ENCODE measurements around the gene ZNF526.
"Not testable (repeated sequence)": the region's sequence is repeated elsewhere in the genome, so short reads cannot be mapped to it uniquely, and the experiment has no call there.

Gene ZNF526

DNA sequence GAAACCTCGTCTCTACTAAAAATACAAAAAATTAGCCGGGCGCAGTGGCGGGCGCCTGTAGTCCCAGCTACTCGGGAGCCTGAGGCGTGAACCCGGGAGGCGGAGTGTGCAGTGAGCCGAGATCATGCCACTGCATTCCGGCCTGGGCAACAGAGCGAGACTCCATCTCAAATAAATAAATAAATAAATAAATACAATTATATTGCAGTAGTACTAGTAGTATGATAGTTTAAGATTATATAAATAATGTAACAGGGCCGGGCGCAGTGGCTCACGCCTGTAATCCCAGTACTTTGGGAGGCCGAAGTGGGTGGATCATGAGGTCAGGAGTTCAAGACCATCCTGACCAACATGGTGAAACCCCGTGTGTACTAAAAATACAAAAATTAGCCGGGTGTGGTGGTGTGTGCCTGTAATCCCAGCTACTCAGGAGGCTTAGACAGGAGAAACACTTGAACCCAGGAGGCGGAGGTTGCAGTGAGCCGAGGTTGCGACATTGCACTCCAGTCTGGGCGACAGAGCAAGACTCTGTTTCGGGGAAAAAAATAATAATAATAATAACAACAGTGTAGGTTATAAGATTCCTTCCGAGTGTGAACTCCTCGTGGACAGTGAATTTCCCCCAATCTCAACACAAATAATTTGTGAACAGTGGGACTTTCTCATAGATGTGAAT lies 47.0 kb downstream of the ZNF526 start:
- DNase-seq (ENCODE audit: low read depth) = not testable (repeated sequence)

DNA sequence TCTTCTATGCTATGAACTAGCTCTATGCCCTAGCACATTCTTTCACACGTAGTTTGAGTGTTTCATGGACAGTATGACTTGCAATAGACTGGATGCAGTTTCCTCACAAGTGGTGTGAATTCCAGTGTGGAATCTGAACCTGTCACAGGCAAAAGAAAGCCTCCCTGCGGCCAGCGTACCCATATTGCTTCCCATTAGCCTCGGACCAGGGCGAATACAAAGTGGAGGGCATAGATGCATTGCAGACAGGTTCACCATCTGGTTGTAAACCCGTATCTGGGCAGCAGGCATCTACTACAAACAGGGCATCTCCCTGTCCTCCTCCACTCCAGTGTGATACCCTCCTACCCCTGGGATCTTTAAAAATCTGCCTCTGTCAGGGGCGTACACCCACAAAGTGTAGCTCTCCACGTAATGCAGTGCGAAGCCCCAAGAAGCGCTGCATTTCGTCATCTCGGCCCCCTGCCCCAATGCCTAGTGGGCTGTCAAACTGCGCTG lies 47.6 kb downstream of the ZNF526 start:
- no peak for DNase-seq (ENCODE audit: low read depth)

DNA sequence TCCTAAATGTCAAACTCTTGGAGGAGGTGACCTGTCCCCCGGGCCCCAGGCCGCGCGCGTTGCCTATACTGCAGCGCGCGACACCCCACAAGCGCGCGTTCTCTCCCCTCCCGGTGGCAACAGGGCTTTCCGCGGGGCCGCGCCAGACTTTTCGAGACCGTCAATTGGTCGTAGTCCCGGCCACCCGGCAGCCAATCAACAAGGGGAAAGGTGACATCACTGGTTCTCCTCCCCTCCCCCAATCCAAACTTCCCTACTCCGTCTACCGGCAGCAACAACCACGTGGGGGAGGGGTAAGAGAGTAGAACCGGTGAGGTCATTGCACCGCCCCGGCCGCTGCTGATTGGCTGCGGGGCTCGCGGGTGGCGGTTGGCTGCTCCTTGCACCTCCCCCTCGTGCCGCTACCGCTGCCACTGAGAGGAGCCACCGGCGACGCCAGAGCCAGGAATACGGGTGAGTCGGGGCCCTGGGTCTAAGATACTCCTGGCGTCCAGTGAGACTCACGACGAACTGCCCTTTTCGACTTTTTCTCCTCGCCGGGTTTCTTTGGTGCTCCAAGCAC lies 48.1 kb downstream of the ZNF526 start:
- peak; percentile 97 for DNase-seq (ENCODE audit: low read depth)

DNA sequence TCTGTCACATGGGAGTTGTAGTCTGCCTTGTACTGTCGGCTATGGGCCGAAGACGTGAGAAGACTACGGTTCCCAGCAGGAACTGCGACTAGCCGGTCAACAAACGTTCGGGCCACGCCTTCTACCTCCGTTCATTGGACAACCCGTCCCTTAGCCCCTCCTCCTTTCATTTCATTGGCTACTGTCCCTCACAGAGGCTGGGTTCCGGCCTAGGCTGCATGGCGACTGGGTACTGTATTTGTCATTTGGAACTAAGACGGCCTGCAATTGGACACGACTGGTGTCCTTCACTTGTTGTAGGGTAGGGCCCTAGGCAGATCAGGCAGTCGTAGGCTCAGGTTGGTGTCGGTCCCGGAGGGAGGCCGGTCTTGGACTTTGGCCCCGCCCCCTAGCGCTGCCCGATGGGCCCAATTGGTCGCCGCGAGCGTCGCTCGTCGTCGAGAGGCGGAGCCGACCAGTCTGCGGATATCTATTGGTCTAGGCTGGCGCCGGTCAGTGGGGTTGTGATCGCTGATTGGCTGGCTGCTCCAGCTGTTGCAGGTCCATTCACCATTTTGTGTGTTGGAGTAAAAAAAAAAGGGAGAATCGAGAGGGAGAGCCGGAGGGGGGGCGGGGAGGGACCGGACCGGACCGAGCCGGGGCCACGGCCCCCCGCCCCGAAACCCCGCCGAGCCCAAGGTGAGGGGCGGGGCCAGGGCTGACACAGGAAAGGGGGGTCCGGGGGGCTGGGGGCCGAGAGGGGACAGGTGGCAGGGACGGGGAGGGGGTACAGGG lies 48.8 kb downstream of the ZNF526 start, which contains the start of gene CIC:
TSS of gene CIC (plus strand) at position 549 of the 774 bp plus-strand sequence. CDS start 2,532 bp downstream, outside the sequence.
- peak; percentile 98 for DNase-seq (ENCODE audit: low read depth)

DNA sequence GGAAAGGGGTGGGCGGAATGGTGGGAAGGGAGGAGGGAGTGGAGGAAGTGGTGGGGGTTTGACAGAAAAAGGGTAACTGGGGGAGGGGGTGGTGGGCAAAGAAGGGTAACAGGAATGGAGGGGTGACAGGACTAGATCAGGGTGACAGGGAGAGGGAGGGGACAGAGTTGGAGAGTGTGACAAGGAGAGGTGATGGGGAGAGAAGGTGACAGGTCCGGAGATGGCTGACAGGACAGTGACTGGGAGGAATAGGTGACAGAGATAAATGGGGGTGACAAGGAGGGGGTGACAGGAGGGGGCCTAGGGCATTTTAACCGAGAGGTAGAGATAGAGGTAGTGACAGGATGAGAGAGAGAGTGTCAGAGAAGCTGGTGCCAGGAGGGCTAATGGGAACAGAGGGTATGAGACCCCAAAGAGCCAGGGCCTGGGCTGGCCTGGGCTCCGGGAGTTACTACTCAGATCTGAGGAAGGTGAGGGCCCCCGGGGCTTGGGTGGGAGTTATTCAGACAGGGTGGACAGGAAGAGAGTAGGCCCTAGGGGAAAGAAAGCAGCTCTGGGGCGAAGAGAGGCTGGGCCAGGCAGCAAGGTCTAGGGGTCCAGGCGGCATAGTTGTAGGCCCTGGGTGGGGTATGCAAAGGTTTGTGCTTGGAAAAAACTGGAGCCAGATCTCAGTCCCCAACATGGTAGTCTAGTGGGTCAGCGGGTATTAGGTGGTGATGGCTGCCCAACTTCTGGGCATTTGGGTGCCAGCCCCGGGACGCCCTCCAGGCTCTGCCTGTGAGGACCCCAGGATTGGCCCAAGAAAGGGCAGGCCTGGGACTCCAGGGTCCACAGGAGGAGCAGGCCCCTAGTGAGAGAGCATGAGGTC lies 49.6 kb downstream of the ZNF526 start:
- no peak for DNase-seq (ENCODE audit: low read depth)

DNA sequence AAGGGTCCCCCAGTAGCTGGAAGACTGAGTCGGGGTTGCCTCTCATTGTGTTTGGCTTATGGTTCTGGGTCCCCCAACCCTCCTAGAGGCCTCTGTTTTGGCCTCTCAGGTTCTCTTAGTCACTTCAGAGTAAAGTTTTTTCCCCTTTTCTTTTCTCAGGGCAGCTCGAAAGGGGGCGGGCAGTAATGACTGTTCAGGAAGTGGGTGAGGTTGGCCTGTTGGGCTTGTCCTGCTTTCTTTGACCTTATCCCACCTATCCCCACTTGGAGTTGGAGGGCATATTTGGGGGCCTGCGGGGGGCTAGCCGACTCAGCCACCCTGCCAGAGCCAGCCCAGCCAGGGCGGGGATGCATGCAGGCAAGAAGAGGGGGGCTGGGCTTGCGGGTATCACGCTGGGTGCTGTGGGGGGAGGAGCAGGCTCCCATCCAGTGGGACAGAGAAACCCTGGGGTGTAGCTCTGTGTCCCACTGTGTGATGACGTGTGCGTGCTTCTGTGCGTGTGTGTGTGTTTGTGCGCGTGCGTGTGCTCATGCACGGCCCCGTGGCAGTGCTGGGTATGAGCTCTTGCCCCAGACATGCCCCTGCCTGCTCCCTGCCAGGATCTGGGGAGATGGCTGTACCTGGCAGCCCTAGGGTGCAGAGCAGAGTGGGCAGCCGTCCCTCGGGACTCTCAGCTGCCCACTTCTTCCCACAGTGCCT lies 50.4 kb downstream of the ZNF526 start:
- DNase-seq (ENCODE audit: low read depth) = peak; percentile 25

DNA sequence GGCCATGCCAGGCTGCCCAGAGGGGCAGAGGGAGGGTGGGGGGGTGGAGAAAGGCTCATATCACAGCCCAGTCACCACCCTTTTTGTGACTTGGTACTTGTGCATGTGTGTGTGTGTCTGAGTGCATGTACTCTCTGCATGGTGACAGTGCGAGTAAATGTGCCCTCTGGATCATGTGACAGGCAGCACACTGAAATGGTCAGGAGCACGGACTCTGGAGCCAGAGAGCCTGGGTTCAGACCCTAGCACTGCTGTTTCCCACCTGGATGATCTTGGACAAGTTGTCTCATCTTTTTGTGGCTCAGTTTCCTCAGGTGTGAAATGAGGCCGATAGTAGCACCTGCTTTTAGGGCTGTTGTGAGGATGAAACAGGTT lies 50.9 kb downstream of the ZNF526 start:
- no peak for DNase-seq (ENCODE audit: low read depth)

DNA sequence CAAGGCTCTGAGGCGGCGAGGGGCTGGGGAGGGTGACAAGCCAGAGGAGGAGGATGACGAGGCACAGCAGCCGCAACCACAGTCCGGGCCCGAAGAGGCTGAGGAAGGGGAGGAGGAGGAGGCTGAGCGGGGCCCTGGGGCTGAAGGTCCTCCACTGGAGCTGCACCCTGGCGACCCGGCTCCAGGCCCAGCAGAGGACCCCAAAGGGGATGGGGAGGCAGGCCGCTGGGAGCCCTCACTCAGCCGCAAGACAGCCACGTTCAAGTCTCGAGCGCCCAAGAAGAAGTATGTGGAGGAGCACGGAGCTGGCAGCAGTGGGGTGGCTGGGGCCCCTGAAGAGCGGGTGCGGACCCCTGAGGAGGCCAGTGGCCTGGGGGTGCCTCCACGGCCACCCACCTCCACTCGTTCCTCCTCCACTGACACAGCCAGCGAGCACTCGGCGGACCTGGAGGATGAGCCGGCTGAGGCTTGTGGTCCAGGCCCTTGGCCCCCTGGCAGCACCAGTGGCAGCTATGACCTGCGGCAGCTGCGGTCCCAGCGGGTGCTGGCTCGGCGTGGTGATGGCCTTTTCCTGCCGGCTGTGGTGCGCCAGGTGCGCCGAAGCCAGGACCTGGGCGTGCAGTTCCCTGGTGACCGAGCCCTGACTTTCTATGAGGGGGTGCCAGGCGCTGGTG lies 51.9 kb downstream of the ZNF526 start:
- DNase-seq (ENCODE audit: low read depth) = no peak

DNA sequence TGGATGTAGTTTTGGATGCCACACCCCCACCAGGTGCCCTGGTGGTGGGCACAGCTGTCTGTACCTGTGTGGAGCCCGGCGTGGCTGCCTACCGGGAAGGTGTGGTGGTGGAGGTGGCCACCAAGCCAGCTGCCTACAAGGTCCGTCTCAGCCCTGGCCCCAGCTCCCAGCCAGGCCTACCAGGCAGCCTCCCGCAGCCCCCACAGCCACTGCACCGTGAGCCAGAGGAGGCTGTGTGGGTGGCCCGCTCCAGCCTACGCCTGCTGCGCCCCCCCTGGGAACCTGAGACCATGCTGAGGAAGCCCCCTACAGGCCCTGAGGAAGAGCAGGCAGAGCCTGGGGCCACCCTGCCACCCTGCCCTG lies 52.4 kb downstream of the ZNF526 start:
- no peak for DNase-seq (ENCODE audit: low read depth)

DNA sequence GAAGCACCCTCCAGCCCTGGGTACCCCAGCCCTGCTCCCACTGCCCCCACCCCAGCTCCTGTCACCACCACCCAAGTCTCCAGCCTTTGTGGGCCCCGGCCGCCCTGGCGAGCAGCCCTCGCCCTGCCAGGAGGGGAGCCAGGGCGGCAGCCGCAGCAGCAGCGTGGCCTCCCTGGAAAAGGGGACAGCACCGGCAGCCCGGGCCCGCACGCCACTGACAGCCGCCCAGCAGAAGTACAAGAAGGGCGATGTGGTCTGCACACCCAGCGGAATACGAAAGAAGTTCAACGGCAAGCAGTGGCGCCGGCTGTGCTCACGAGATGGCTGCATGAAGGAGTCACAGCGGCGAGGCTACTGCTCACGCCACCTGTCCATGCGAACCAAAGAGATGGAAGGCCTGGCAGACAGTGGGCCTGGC lies 52.9 kb downstream of the ZNF526 start:
- DNase-seq (ENCODE audit: low read depth) = no peak

DNA sequence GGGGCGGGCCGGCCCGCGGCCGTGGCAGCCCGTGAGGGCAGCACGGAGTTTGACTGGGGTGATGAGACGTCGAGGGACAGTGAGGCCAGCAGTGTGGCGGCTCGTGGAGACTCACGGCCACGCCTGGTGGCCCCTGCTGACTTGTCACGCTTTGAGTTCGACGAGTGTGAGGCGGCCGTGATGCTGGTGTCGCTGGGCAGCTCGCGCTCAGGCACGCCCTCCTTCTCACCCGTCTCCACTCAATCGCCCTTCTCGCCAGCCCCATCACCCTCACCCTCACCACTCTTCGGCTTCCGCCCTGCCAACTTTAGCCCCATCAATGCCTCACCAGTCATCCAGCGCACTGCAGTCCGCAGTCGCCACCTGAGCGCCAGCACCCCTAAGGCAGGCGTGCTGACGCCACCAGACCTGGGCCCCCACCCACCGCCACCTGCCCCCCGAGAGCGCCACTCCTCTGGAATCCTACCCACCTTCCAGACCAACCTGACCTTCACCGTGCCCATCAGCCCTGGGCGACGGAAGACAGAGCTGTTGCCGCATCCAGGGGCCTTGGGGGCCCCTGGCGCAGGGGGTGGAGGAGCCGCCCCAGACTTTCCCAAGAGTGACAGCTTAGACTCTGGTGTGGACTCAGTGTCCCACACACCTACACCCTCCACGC lies 53.4 kb downstream of the ZNF526 start:
- no peak for DNase-seq (ENCODE audit: low read depth)

DNA sequence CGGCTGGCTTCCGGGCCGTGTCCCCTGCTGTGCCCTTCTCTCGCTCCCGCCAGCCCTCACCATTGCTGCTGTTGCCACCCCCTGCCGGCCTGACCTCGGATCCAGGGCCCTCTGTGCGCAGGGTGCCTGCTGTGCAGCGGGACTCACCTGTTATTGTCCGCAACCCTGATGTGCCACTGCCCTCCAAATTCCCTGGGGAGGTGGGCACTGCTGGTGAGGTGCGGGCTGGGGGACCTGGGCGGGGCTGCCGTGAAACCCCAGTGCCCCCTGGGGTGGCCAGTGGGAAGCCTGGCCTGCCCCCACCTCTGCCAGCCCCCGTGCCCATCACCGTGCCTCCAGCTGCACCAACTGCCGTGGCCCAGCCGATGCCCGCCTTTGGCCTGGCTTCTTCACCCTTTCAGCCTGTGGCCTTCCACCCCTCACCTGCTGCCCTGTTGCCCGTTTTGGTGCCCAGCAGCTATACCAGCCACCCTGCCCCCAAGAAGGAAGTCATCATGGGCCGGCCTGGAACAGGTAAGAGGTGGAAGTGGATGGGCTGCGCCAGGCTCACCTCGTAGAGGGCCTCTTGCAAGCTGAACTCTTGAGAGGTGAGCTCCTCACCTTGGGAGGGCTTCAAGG lies 54.1 kb downstream of the ZNF526 start:
- DNase-seq (ENCODE audit: low read depth) = no peak

DNA sequence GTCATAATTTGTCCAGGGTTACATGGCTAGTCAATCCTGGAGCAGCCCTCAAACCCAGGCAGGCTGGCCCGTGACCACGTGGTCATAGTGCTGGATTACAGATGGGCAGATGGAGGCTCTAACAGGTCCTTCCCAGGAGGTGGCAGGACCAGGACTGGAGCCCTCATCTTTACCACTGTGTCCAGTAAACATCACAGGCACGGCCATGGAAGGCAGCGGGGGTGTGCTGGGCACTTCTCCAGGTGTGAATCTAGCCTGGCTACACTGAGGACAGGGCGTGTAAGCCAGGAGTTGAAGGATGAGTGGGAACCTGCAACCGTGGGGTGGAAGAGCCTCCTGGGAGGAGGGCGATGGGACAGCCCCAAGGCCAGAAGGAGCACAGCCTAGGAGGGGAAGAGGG lies 55.0 kb downstream of the ZNF526 start:
- no peak for DNase-seq (ENCODE audit: low read depth)

DNA sequence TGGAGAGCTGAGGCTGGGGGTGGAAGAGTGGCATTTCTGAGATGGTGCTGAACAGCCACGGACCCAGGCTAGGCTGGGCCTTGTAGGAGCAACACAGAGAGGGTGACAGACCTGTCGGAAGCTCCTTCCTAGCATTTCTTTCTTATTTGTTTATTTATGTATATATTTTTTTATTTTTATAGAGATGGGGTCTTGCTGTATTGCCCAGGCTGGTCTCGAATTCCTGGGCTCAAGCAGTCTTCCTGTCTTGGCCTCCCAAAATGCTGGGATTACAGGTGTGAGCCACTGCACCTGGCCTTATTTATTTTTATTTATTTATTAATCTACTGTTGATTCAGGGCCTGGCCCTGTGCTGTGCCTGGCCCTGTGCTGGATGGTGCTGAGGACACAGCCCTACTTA lies 55.4 kb downstream of the ZNF526 start:
- no peak for DNase-seq (ENCODE audit: low read depth)

DNA sequence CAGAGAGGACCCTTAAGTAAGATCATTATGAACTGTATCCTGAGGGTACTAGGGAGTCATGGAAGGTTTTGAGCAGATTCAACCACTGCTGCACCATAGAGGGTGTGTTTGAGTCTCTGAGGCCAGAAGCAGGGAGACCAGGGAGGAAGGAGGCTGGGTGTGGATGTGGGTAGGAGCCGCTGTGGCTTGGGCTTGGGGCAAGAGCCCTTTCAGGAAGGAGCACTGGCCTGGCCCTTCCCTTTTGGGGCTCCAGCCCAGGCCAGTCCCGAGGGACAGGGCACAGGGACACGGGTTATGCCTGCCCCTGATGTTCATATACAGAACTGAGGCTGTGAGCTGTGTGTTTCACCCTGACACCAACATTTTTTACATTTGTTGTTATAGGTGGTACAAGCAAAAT lies 56.2 kb downstream of the ZNF526 start:
- DNase-seq (ENCODE audit: low read depth) = no peak

DNA sequence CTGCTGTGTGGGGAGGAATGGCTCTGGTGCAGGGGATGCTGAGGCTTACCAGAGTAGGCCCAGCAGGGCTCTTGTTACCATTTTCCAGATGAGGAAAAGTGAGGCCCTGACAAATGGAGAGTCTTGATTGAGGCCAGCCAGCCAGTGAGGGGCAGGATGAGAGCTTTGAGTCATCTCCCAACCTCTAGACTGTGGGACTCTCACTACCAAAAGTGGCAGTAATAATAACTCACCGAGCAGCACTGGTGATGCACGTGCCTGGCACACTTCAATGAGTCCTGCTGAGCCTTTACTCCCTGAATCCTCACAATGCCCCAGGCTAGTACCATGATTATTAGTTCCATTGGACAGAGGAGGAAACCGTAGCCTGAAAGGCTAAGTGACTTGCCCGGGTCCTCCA lies 56.7 kb downstream of the ZNF526 start:
- no peak for DNase-seq (ENCODE audit: low read depth)
